Activated T-cell treated with anti-CD3 and anti-CD28 coated beads, Interleukin-2, amount 50 U/mL, for 4 hours (primary cell): ENCODE data around the gene HLCS. TPM values are rescaled to one million over a fixed set of nuclear protein-coding genes. Genes with fewer than 3 reads are reported as not detected.

Source experiments
- ATAC-seq, 2 donors: fragments of 200-7000 bp; cut with Tn5 transposase; one replicate each; pipeline ENCODE4 v1.10.0; 2021
- DNase-seq: peaks from one replicate; pipeline ENCODE4 v3.0.0-alpha.2; 2020
- H3K27me3 Mint-ChIP-seq: one replicate; pipeline ENCODE4 v1.8.0; 2021; ENCODE audit warnings: low read depth, mixed read lengths
- H3K36me3 Mint-ChIP-seq: one replicate; pipeline ENCODE4 v1.8.0; 2022; ENCODE audit warnings: mixed read lengths; ENCODE audit not compliant: insufficient read depth
- H3K4me1 Mint-ChIP-seq: one replicate; pipeline ENCODE4 v1.8.0; 2021; ENCODE audit warnings: low read depth, mixed read lengths
- H3K4me3 Mint-ChIP-seq: one replicate; pipeline ENCODE4 v1.8.0; 2021; ENCODE audit warnings: mild to moderate bottlenecking, moderate library complexity, mixed read lengths
- H3K9me3 Mint-ChIP-seq: one replicate; pipeline ENCODE4 v1.8.0; 2021; ENCODE audit warnings: mixed read lengths
- total RNA-seq, 3 donors: library from RNA; stranded (reverse); gene quantifications; one replicate each; pipeline ENCODE4 v1.2.1, GENCODE V29; 2021

HLCS gene
- total RNA-seq, 3 donors from 2014 or later: 7.1 to 8.6 (median 8.3) TPM

DNA sequence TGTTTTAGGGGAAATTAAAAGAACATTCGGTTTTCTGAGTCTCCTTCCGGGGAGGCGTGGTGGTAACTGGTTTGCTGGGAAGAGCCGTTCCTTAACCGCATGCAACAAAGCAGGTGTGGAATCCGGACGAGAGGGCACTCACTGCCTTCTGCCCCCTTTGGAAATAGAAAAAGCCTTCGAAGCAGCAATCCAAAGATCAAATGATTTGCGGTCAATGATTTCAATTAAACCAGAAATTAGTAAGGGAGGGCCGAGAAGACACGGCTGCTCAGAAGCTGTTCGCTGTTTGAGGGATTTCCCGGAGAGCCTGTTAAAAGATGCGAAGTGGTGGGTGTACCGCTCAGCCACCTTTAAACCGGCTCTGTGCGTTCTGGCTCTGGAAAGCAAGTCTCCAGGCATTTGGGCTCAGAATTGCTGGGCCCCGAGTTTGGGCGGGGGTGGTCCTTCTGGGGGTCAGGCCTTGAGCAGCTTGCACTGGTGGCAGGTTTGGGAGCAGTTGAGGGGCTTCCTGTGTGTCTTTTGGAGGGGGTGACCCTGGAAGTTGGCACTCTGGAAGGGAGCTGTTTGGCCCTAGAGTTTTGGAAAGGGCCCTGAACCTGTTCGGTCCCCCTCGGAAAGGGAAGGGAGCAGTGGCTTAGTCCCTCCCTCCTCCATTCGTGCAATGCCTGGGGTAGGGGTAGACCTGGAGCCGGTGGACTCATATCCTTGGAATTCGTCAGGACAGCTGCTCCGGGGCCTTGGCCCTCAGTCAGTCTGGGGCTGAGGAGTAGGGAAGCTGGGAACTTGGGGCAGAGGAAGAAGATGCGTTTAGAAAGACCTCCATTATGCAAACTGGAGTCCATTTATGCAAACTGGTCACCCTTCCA lies 264.5 kb downstream of the HLCS start:
- peaks cover 36% of the 10 kb centered on the region for H3K4me1 Mint-ChIP-seq
- DNase-seq (no peak), ATAC-seq (peak in 1 of 2 donors; percentile 27)

DNA sequence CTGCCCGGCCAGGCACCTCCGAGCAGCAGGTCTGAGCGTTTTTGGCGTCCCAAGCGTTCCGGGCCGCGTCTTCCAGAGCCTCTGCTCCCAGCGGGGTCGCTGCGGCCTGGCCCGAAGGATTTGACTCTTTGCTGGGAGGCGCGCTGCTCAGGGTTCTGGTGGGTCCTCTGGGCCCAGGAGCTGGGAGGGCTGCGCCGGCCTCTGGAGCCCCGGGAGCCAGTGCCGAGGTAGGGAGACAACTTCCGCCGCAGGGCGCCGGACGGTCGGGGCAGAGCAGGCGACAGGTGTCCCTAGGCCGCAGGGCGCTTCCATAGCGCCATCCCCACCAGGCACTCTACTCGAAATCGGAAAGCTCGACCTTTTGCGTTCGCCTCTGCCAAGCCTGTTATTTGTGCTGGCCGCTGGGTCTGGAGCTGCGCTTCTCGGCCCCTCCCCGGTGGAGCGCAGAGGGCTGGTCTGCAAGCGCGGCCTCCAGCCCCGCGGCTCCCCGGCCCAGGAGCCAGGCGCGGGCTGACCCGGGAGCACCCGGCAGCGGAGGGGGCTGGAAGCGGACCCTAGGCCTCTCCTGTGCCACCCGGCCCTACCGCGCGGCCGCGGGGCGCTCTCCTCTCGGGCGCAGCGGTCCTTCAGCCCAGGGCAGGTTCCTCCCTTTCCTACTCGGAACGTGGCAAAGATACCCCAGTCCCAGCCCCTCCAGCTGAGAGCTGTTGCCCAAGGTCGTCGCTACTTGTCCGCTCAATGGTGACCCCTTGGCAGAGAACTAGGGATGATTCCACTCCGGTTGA lies 265.3 kb downstream of the HLCS start:
- Mint-ChIP-seq H3K4me1 (peaks cover 27% of the 10 kb centered on the region), H3K4me3 (peak overlapping the region; percentile 50), H3K36me3 (no peaks in the 10 kb centered on the region), H3K9me3 (no peaks in the 10 kb centered on the region), H3K27me3 (peaks cover 73% of the 10 kb centered on the region)
- no peak for ATAC-seq
- DNase-seq: no peak

More for the DNA sequence above, 264.5 kb downstream of the HLCS start:
- H3K36me3 Mint-ChIP-seq: no peaks in the 10 kb centered on the region
- H3K9me3 Mint-ChIP-seq: no peaks in the 10 kb centered on the region
- H3K27me3 Mint-ChIP-seq: peaks cover 73% of the 10 kb centered on the region
- H3K4me3 Mint-ChIP-seq: peak overlapping the region; percentile 50

Other genes starting within 250 kb of the HLCS start
- not detected for gene RIPPLY3, start 40.0 kb upstream of the HLCS start, total RNA-seq
- 10 to 100 TPM; 14.7 to 17.8 (median 15.9) TPM for gene PIGP, start 106.4 kb upstream of the HLCS start, total RNA-seq
- 10 to 100 TPM; 41.9 to 46.5 (median 44.6) TPM for gene TTC3, start 106.6 kb upstream of the HLCS start, total RNA-seq